ENCODE measurements around the gene LRP1B. TPM values are rescaled to one million over a fixed set of nuclear protein-coding genes. Genes with fewer than 3 reads are reported as not detected.
A peak's percentile ranks its signal among the peaks of the same experiment; 100 is the strongest.

LRP1B gene
- polyA plus RNA-seq, 1 of the 3 experiments (the other 2 are of a cell fraction): 0.28 TPM

GRCh38 chr2:140457483-140457882, 1673.3 kb downstream of the LRP1B start:
- no peak overlapping the region for H3K9ac ChIP-seq
- no peak overlapping the region for H2AFZ ChIP-seq (ENCODE audit: low read depth)
- H3K79me2 ChIP-seq (ENCODE audit: insufficient read depth): no peaks in the 10 kb centered on the region
- H3K36me3 ChIP-seq (replicated peaks in 1 of 2; ENCODE audit: control insufficient read depth in 1 of 2, insufficient read depth in 2 of 2, low read length in 1 of 2): no peaks in the 10 kb centered on the region
- no peaks in the 10 kb centered on the region for H3K9me3 ChIP-seq
- no peaks in the 10 kb centered on the region for H4K20me1 ChIP-seq (ENCODE audit: insufficient read depth)
- peaks cover 12% of the 10 kb centered on the region for H3F3A ChIP-seq (replicated peaks; ENCODE audit: insufficient read depth)
- peak; percentile 36; the same call in 1 of the 2 replicates for TF ChIP-seq JUND (IDR thresholded peaks at IDR 0.05)
- peak; percentile 49 for TF ChIP-seq NFIC (IDR thresholded peaks at IDR 0.05; ENCODE audit: borderline replicate concordance)
- no peak for TF ChIP-seq ELF1 (IDR thresholded peaks at IDR 0.05)
- TF ChIP-seq CTCF (IDR thresholded peaks at IDR 0.05): no peak
- no peak for TF ChIP-seq RCOR1 (IDR thresholded peaks at IDR 0.05; ENCODE audit: low read length)
- peak in 1 of 2 experiments; percentile 18; a peak in 1 of 4 replicates for TF ChIP-seq EP300 (IDR thresholded peaks at IDR 0.05; ENCODE audit: borderline replicate concordance in 1 of 2, low read depth in 1 of 2, low read length in 1 of 2)
- no peak for TF ChIP-seq GABPA (IDR thresholded peaks at IDR 0.05; ENCODE audit: low read depth)
- peak; percentile 41; the same call in 1 of the 2 replicates for TF ChIP-seq TCF12 (IDR thresholded peaks at IDR 0.05)
- peak; percentile 84 for TF ChIP-seq PBX3 (IDR thresholded peaks at IDR 0.05)
- TF ChIP-seq GATA2 (CRISPR knock-in tag; IDR thresholded peaks at IDR 0.05): no peak
- no peak for TF ChIP-seq MEF2A (IDR thresholded peaks at IDR 0.05; ENCODE audit: borderline replicate concordance, low read depth)
- TF ChIP-seq NRF1 (IDR thresholded peaks at IDR 0.05; ENCODE audit: low read depth, low read length): no peak
- no peak overlapping the region for H3K4me2 ChIP-seq
- H3K4me3 ChIP-seq (ENCODE audit: low read depth in 2 of 2, low read length in 1 of 2): no peak overlapping the region
- CTCF ChIA-PET: no interaction called here
- H3K27ac ChIP-seq (ENCODE audit: low read depth in 2 of 2, low read length in 1 of 2): no peak overlapping the region; a peak in 1 of 4 replicates
- H3K27me3 ChIP-seq (ENCODE audit: insufficient read depth): no peaks in the 10 kb centered on the region
- 47% methylated on average over 3 of the region's 3 CpGs for WGBS (ENCODE audit: low lambda C conversion rate)
- DNase-seq: no peak
- H3K4me1 ChIP-seq (ENCODE audit: control insufficient read depth in 1 of 2, insufficient read depth in 2 of 2, low read depth in 1 of 2, low read length in 1 of 2): peaks cover 3 to 5% of the 10 kb centered on the region in 2 experiments; a peak in 1 of 4 replicates
- H3K9me2 ChIP-seq: no peaks in the 10 kb centered on the region
- POLR2A ChIA-PET: no interaction called here

GRCh38 chr2:140455315-140455714, 1675.5 kb downstream of the LRP1B start:
- WGBS (ENCODE audit: low lambda C conversion rate): 95% methylated on average over 1 of the region's 1 CpG
- H3F3A ChIP-seq (replicated peaks; ENCODE audit: insufficient read depth): peaks cover 12% of the 10 kb centered on the region
- H4K20me1 ChIP-seq (ENCODE audit: insufficient read depth): no peaks in the 10 kb centered on the region
- no peak for TF ChIP-seq NRF1 (IDR thresholded peaks at IDR 0.05; ENCODE audit: low read depth, low read length)
- no peak for TF ChIP-seq TAF1 (IDR thresholded peaks at IDR 0.05; ENCODE audit: borderline replicate concordance, low read depth, low read length)
- no peak for TF ChIP-seq MAX (IDR thresholded peaks at IDR 0.05; ENCODE audit: low read depth)
- TF ChIP-seq SMC3 (IDR thresholded peaks at IDR 0.05; ENCODE audit: low read depth, low read length): no peak
- TF ChIP-seq FOXM1 (IDR thresholded peaks at IDR 0.05; ENCODE audit: low read depth): no peak
- TF ChIP-seq GATA2 (CRISPR knock-in tag; IDR thresholded peaks at IDR 0.05): no peak
- no peak for TF ChIP-seq RAD21 (IDR thresholded peaks at IDR 0.05; ENCODE audit: low read length)
- no peak for TF ChIP-seq ZBTB33 (IDR thresholded peaks at IDR 0.05; ENCODE audit: borderline replicate concordance, low read depth)
- no peak for TF ChIP-seq YY1 (IDR thresholded peaks at IDR 0.05; ENCODE audit: low read depth)
- no peak for TF ChIP-seq FOXJ3 (CRISPR knock-in tag; IDR thresholded peaks at IDR 0.05)
- TF ChIP-seq FOSL2 (IDR thresholded peaks at IDR 0.05; ENCODE audit: borderline replicate concordance, low read depth): no peak
- no peak for TF ChIP-seq EP300 (IDR thresholded peaks at IDR 0.05; ENCODE audit: borderline replicate concordance in 1 of 2, low read depth in 1 of 2, low read length in 1 of 2)
- no peak for TF ChIP-seq RXRA (IDR thresholded peaks at IDR 0.05; ENCODE audit: borderline replicate concordance, low read depth)
- no peak for TF ChIP-seq CTCF (IDR thresholded peaks at IDR 0.05)
- H3K79me2 ChIP-seq (ENCODE audit: insufficient read depth): no peaks in the 10 kb centered on the region
- peak overlapping the region in 1 of 2 experiments; percentile 65; a peak in 3 of 4 replicates for H3K27ac ChIP-seq (ENCODE audit: low read depth in 2 of 2, low read length in 1 of 2)
- peak overlapping the region; percentile 29; the same call in 1 of the 2 replicates for H2AFZ ChIP-seq (ENCODE audit: low read depth)
- ChIA-PET CTCF (no interaction called here), POLR2A (no interaction called here)
- H3K9me3 ChIP-seq: no peaks in the 10 kb centered on the region
- no peak overlapping the region for H3K9ac ChIP-seq
- H3K9me2 ChIP-seq: no peaks in the 10 kb centered on the region
- H3K27me3 ChIP-seq (ENCODE audit: insufficient read depth): no peaks in the 10 kb centered on the region
- peaks cover 3 to 5% of the 10 kb centered on the region in 2 experiments; a peak in 1 of 4 replicates for H3K4me1 ChIP-seq (ENCODE audit: control insufficient read depth in 1 of 2, insufficient read depth in 2 of 2, low read depth in 1 of 2, low read length in 1 of 2)
- H3K4me3 ChIP-seq (ENCODE audit: low read depth in 2 of 2, low read length in 1 of 2): no peak overlapping the region
- no peaks in the 10 kb centered on the region for H3K36me3 ChIP-seq (replicated peaks in 1 of 2; ENCODE audit: control insufficient read depth in 1 of 2, insufficient read depth in 2 of 2, low read length in 1 of 2)
- H3K4me2 ChIP-seq: no peak overlapping the region
- no peak for DNase-seq
